ENCODE measurements around the gene STK32C.
"Not testable (repeated sequence)": the region's sequence is repeated elsewhere in the genome, so short reads cannot be mapped to it uniquely, and the experiment has no call there.

DNA sequence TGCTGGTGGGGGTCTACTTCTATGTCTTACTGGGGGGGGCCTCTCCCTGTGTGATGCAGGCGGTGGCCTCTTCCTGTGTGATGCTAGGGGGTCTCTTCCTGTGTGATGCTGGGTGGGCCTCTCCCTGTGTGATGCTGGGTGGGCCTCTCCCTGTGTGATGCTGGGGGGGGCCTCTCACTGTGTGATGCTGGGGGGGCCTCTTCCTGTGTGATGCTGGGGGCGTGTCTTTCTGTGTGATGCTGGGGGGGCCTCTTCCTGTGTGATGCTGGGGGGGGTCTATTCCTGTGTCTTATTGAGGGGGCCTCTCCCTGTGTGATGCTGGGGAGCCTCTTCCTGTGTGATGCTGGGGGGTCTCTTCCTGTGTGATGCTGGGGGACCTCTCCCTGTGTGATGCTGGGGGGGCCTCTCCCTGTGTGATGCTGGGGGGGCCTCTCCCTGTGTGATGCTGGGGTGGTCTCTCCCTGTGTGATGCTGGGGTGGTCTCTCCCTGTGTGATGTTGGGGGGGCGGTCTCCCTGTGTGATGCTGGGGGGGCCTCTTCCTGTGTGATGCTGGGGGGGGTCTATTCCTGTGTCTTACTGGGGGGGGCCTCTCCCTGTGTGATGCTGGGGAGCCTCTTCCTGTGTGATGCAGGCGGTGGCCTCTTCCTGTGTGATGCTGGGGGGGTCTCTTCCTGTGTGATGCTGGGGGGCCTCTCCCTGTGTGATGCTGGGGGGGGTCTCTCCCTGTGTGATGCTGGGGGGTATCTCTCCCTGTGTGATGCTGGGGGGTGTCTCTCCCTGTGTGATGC, 146.7 kb downstream of the STK32C start:
- TF ChIP-seq, protein P1, sequence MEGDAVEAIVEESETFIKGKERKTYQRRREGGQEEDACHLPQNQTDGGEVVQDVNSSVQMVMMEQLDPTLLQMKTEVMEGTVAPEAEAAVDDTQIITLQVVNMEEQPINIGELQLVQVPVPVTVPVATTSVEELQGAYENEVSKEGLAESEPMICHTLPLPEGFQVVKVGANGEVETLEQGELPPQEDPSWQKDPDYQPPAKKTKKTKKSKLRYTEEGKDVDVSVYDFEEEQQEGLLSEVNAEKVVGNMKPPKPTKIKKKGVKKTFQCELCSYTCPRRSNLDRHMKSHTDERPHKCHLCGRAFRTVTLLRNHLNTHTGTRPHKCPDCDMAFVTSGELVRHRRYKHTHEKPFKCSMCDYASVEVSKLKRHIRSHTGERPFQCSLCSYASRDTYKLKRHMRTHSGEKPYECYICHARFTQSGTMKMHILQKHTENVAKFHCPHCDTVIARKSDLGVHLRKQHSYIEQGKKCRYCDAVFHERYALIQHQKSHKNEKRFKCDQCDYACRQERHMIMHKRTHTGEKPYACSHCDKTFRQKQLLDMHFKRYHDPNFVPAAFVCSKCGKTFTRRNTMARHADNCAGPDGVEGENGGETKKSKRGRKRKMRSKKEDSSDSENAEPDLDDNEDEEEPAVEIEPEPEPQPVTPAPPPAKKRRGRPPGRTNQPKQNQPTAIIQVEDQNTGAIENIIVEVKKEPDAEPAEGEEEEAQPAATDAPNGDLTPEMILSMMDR (conservative IDR thresholded peaks at IDR 0.05; ENCODE audit: low read depth, low read length) = not testable (repeated sequence)
- not testable (repeated sequence) for TF ChIP-seq EZH2 (IDR thresholded peaks at IDR 0.05; ENCODE audit: borderline replicate concordance, low read depth, low read length, poor library complexity, severe bottlenecking)

Data from A673 (cell line).